Activated CD8-positive, alpha-beta memory T cell treated with anti-CD3 and anti-CD28 coated beads for 24 hours (primary cell): ENCODE measurements around the gene GNAI1.
A peak's percentile ranks its signal among the peaks of the same experiment; 100 is the strongest.

ENCODE experiments used
- DNase-seq: peaks from one replicate; pipeline ENCODE4 v3.0.0-alpha.2; 2020

The GNAI1 gene

DNA sequence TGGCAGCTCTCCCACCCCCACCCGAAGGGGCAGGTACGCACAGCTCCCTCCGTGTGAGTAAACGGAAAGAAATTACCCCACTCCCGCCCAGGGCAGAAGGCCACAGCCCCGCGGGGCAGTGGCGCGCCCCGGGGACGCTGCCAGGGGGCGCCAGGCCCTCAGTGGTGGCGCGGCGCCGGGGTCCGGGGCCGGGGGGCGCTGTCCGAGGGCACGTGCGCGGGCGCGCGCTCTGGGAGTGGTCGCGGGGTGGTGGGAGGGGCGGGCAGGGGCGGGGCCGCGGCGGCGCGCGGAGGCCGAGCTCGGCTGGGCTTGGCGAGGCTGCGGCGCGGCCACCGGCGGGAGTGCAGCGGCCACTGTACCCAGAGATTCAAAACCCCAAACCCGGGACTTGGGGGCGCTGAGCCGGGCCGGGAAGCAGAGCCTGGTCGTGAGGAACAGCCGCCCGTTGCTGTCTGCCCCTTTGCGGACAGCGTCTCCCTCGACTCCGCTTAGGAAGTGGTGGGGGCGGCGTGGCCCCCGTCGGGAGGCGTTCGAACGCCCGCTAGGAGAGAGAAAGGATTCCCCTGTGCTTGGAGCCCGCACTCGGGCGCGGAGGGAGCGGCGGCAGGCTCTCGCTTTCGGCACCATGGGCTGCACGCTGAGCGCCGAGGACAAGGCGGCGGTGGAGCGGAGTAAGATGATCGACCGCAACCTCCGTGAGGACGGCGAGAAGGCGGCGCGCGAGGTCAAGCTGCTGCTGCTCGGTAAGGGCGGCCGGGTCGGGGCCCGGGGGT, at the start of gene GNAI1:
Gene GNAI1, plus strand, starts transcription at position 296 of the 773 bp plus-strand sequence. Its CDS starts 330 bp downstream, at position 626.
- DNase-seq = peak; percentile 61

DNA sequence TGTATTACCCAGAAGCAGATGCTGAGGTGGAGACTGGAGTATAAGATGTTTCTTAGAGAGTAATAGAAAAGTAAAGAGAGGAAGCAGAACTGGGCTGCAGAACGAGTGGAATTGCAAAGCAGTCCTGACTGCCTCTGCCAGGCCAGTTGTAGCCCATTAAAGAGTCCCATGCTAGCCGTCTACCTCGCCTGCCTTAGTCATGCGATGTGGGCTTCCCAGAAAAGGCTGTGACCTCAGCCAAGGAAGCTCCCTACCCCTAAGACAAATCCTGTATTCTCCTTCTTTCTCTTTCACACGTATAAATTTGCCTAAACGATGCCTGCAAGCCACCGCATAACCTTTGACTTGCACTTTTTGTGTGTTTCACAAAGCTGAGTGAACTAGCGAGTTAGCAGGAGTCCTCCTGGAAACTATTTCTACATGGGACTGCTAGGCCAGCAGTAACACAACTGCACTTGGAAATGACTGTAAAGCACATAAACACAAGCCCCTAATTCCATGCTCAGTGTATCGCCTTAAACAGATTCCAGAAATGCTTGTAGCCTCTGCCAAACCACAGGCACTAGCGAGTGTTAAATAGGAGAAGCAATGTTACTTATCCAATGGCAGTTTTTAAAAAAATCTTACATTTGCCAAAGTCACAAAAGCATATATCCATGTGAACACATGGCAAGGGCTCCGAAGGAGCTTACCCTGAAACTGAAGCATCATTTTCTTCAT, 47.4 kb upstream of the GNAI1 start:
- no peak for DNase-seq

DNA sequence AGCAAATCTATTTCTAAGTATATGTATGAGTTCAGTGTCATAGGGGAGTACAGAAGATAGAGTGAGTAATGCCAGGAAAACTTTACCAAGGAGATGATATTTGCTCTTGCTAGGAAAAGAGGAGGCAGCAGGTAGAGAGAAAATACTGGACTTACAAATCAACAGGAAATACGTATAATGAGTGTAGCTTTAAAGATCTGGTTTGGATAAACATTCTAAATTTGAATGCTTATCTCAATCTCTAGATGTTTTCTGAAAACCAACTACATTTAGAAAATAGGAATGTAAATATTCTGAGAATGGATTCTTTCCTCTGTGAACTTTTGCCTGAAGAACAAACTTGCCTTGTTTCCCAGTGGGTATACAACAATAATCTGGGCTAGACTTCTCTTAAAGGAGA, 46.9 kb upstream of the GNAI1 start:
- no peak for DNase-seq

GRCh38 chr7:80088705-80089104, 45.9 kb upstream of the GNAI1 start:
- DNase-seq = no peak

DNA sequence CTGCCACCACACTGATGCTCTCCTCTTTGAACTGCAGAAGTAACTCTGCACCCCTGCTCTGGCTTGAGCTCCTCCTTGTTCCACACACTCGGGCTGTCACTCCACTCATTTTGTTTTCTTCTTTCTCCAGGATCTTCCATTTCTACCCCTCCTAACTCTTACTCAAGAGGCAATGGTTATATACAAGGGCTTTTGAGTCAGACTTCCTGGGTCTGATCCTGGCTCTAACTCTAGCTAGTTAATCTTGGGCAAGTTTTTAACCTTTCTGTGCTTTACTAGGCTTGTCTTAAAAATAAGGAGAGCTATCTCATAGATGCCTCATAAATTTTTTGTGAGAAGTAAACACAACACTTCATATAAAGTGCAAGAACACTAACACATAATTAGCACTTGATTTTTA, 45.3 kb upstream of the GNAI1 start:
- DNase-seq = no peak

GRCh38 chr7:80093349-80093748, 41.3 kb upstream of the GNAI1 start:
- no peak for DNase-seq

DNA sequence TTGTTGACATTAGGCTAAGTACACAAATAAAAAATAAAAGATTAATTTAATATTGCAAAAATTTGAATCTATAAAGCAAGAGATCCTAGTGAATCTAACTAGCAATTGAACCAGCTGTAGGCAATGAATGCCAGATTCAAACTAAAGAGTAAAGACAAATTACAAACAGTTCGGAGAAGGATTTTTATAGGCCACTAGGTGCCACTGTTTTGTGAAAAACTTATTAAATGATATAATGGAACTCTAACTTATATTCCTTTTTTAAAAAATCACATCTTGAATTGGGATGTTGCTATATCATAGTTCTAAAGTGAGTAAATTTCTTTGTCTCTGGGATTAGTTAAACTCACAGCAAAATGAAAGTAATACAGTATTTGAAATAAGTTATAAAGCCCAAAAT, 39.1 kb upstream of the GNAI1 start:
- DNase-seq = no peak

GRCh38 chr7:80097756-80098155, 36.9 kb upstream of the GNAI1 start:
- no peak for DNase-seq

DNA sequence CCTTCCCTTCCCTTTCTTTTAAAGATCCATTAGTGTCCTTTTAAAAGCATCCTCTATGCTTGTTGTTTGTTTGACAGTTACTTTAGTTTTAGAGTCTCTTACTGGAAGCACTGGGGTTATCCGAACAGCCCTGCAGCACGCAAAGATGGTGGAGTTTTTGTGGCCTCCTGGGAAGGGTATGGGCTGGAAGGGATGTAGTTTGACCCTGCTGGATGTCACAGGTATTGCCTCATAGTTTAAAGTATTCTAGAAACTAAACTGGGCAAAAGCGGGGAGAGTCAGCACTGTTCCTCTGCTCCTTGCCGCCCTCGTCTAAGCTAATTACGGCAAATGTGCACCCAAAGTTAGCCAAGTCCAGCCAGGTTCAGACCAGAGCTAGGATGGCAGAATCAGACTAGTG, 35.8 kb upstream of the GNAI1 start:
- DNase-seq = no peak

DNA sequence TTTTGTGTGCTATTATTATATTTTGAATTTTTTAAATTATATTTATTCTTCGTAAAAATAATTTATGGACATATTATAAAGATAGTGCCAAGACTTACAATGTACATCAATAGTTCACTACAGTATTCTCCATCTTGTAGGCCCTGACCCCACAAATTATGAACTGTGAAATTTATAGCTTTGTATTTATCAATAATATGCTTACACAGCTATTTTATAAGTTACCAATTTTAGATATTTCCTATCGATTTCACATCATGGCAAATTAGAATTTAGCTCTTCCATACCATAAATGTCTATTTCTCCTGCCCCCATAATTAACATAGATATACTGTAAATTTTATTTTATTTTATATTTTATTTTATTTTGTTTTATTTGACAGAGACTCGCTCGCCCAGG, 34.4 kb upstream of the GNAI1 start:
- no peak for DNase-seq

GRCh38 chr7:80105701-80106408, 28.8 kb upstream of the GNAI1 start:
- no peak for DNase-seq

GRCh38 chr7:80106498-80107113, 28.0 kb upstream of the GNAI1 start:
- no peak for DNase-seq

DNA sequence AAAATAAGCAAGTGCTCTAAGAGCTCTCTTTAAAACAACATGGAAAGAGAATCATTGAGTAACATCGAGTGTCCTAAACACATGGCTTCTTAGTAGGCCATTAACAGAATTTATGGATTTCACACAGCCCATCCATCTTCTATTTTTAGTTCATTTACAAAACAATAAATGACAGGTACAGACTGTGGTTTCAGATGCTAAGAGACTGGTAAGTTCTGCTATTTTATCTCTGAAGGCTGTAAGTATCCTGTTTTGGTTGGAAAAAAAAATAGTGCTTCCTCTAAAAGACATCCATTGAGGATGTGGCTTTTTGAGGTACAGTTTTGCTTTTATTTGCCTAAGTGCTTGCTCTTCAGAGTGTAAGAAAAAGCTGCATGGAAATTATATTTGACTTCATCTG, 27.4 kb upstream of the GNAI1 start:
- DNase-seq = no peak

GRCh38 chr7:80110376-80110775, 24.3 kb upstream of the GNAI1 start:
- no peak for DNase-seq

GRCh38 chr7:80114159-80114558, 20.5 kb upstream of the GNAI1 start:
- no peak for DNase-seq

DNA sequence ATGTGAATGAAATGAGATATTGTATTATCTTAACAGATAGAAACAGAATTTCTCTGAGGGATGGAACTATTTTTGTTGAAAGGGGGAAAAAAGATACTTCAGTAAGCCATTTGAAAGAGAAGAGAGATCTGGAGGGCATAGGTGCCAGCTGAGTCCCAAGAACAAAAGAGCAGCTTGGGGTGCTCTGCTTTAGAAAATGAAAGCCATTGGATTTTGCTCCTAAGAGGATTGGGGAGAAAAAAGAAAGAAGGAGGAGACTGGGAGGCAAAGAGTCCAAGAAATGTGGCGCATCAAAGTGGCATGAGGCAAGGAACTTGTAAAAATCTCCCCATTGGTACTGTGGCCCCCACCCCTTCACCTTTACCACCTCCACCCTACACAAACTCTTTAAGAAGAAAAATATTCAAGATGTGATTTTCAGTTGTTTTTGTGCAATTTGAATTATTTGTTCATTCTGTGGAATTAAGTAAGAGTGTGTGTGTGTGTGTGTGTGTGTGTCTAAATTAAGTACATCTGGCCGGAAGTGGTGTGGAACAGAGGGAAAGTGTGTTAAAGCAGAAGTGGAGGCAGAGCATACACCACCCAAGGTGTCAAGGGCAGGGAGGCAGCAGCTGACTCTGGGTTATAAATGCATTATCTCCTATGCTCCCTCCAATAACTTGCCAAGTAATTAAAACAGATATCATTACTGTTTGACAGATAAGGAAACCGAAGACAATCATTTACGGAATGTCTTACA, 9.9 kb upstream of the GNAI1 start:
- DNase-seq = no peak

GRCh38 chr7:80127412-80128160, 7.0 kb upstream of the GNAI1 start:
- no peak for DNase-seq

DNA sequence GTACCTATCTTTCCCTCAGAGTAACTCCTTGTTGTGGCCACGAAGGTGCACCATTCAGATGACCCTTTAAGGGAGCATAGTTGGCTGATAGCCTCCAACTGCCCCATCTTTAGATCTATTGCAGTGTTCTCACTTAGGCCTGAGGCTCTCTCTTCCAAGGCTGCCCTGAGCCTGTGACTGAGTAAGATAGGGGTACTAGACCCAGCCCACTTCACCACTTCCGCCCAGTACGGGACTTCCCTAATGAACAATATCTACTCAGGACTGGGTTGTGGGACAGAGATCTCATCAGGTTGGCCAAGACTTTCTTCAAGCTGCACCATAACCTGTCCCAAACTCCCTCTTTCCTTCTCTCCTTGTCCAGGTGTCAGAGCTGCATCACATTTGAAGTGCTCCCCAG, 5.7 kb upstream of the GNAI1 start:
- no peak for DNase-seq

GRCh38 chr7:80129785-80130184, 4.8 kb upstream of the GNAI1 start:
- no peak for DNase-seq

GRCh38 chr7:80131675-80132435, 2.8 kb upstream of the GNAI1 start:
- DNase-seq = no peak

GRCh38 chr7:80132594-80132993, 2.0 kb upstream of the GNAI1 start:
- DNase-seq = no peak
